ENCODE measurements around the gene GSTA4. TPM values are rescaled to one million over a fixed set of nuclear protein-coding genes. Genes with fewer than 3 reads are reported as not detected.
A peak's percentile ranks its signal among the peaks of the same experiment; 100 is the strongest.

The GSTA4 gene
- total RNA-seq, 1 experiment from 2014 or later = 5.3 TPM

DNA sequence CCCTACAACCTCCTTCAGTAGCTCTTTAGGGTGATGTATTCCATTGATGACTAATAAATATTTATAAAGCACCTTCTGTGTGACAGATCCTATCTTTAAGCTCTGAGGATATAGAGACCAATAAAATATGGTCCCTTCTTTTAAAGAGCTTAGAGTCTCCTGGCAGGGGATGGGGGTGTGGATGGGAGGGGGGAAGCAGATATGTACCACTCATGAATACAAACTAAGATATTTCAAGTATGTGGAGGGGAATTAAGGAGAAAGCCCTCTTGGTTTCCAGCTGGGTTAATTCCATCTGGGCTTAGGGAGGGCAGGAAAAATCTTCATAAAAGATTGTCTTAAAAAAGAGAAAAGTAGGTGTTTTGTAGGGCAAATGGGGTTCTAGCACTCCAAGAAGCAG lies 48.5 kb upstream of the GSTA4 start:
- CTCF ChIA-PET = interaction anchor here (0.5 to 1.1 kb wide), 4 partner anchors 34 to 637 kb away, joined by 3 to 6 read pairs (median 4); no protein-coding TSS in a partner anchor
- H3K4me3 Mint-ChIP-seq (ENCODE audit: unreplicated experiment) = no peak overlapping the region

DNA sequence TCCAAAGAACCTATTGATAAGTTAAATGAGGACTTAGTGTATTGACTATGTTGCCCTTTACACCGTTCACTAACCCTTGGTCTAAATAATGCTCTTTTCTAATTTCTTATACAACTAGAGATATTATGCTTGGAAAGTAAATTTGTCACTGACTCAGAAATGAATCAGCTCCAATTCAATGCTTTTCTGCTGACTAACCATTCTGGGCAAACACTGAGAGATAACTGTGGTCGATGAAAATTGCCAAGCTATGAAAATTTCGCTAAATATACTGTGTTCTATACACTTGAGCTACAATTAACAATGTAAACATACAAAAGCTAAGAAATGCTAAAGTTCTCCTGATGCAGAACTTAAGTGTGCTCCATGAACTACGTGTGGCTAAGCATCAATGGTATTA lies 47.0 kb upstream of the GSTA4 start:
- Mint-ChIP-seq H3K36me3 (ENCODE audit: insufficient read depth, unreplicated experiment) (peaks cover 7% of the 10 kb centered on the region), H3K27ac (ENCODE audit: low read depth, unreplicated experiment) (peak overlapping the region; percentile 68), H3K9me3 (ENCODE audit: unreplicated experiment) (no peaks in the 10 kb centered on the region), H3K27me3 (ENCODE audit: insufficient read depth, unreplicated experiment) (no peaks in the 10 kb centered on the region), H3K4me1 (ENCODE audit: insufficient read depth, unreplicated experiment) (peaks cover 15% of the 10 kb centered on the region), H3K4me3 (ENCODE audit: unreplicated experiment) (no peak overlapping the region)
- intact Hi-C loops (cut with micrococcal nuclease) = no loop called here
- ChIA-PET CTCF (interaction anchor here (0.8 to 1.1 kb wide), 3 partner anchors 9 to 1022 kb away, joined by 3 read pairs; no protein-coding TSS in a partner anchor), POLR2A (interaction anchor here (0.6 to 1.8 kb wide), 5 partner anchors 12 to 48 kb away, joined by 3 to 9 read pairs (median 3); partner anchors contain the start of gene GSTA4)
- BruUV-seq (replicated peaks) = no TSS peak
- TF ChIP-seq, protein P1, sequence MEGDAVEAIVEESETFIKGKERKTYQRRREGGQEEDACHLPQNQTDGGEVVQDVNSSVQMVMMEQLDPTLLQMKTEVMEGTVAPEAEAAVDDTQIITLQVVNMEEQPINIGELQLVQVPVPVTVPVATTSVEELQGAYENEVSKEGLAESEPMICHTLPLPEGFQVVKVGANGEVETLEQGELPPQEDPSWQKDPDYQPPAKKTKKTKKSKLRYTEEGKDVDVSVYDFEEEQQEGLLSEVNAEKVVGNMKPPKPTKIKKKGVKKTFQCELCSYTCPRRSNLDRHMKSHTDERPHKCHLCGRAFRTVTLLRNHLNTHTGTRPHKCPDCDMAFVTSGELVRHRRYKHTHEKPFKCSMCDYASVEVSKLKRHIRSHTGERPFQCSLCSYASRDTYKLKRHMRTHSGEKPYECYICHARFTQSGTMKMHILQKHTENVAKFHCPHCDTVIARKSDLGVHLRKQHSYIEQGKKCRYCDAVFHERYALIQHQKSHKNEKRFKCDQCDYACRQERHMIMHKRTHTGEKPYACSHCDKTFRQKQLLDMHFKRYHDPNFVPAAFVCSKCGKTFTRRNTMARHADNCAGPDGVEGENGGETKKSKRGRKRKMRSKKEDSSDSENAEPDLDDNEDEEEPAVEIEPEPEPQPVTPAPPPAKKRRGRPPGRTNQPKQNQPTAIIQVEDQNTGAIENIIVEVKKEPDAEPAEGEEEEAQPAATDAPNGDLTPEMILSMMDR (IDR thresholded peaks at IDR 0.05; ENCODE audit: unreplicated experiment) = no peak
- peak; percentile 68 for DNase-seq (ENCODE audit: unreplicated experiment)

More for the DNA sequence above, 48.5 kb upstream of the GSTA4 start:
- Mint-ChIP-seq H3K27ac (ENCODE audit: low read depth, unreplicated experiment) (no peak overlapping the region), H3K36me3 (ENCODE audit: insufficient read depth, unreplicated experiment) (peaks cover 7% of the 10 kb centered on the region), H3K27me3 (ENCODE audit: insufficient read depth, unreplicated experiment) (no peaks in the 10 kb centered on the region), H3K4me1 (ENCODE audit: insufficient read depth, unreplicated experiment) (peaks cover 27% of the 10 kb centered on the region), H3K9me3 (ENCODE audit: unreplicated experiment) (no peaks in the 10 kb centered on the region)
- BruUV-seq (replicated peaks) = no TSS peak
- DNase-seq (ENCODE audit: unreplicated experiment) = no peak
- TF ChIP-seq, protein P1 (IDR thresholded peaks at IDR 0.05; ENCODE audit: unreplicated experiment) = no peak
- POLR2A ChIA-PET = interaction anchor here (0.7 kb wide), 1 partner anchor 23 kb away, joined by 3 read pairs; no protein-coding TSS in a partner anchor
- intact Hi-C loops (cut with micrococcal nuclease) = no loop called here

DNA sequence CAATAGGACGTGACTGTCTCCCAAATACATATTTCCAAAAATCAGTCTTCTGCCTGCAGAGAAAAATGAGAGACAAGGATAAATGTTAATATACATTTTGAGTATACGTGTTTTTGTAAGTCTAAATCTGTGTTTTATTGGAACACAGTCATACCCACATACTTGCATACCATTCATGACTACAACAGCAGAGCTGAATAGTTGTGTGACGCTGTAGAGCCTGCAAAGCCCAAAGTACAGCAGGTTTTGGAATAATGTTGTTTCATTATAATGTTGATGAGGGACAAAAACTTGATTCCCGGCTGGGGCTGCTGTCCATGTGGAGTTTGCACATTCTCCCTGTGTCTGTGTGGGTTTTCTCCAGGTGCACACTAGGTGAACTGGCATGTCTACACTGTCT lies 46.3 kb upstream of the GSTA4 start:
- TF ChIP-seq, protein P1 (IDR thresholded peaks at IDR 0.05; ENCODE audit: unreplicated experiment) = no peak
- DNase-seq (ENCODE audit: unreplicated experiment) = no peak
- Mint-ChIP-seq H3K9me3 (ENCODE audit: unreplicated experiment) (no peaks in the 10 kb centered on the region), H3K27ac (ENCODE audit: low read depth, unreplicated experiment) (no peak overlapping the region), H3K27me3 (ENCODE audit: insufficient read depth, unreplicated experiment) (no peaks in the 10 kb centered on the region), H3K4me1 (ENCODE audit: insufficient read depth, unreplicated experiment) (peaks cover 15% of the 10 kb centered on the region), H3K36me3 (ENCODE audit: insufficient read depth, unreplicated experiment) (peaks cover 7% of the 10 kb centered on the region), H3K4me3 (ENCODE audit: unreplicated experiment) (no peak overlapping the region)
- no TSS peak for BruUV-seq (replicated peaks)
- intact Hi-C loops (cut with micrococcal nuclease) = no loop called here
- ChIA-PET POLR2A (interaction anchor here (1.0 to 1.8 kb wide), 3 partner anchors 15 to 47 kb away, joined by 3 to 9 read pairs (median 5); partner anchors contain the start of gene GSTA4), CTCF (interaction anchor here (0.5 to 0.8 kb wide), 2 partner anchors 39 to 1021 kb away, joined by 3 to 4 read pairs; no protein-coding TSS in a partner anchor)

DNA sequence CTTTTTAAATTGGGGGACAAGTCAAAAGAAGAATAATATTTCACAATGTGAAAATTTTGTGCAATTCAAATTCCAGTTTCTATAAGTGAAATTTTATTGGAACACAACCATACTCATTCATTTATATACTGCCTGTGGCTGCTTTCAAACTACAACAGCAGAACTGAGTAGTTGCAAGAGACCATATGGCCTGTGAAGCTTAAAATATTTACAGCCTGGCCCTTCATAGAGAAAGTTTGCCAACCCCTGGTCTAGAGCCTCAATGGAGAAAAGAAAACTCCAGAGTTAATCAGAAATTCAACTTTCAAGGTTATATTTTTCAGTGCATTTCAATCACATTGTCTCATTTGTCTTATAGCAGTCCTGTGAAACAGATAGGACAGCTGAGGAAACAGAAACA lies 43.5 kb upstream of the GSTA4 start:
- DNase-seq (ENCODE audit: unreplicated experiment) = no peak
- Mint-ChIP-seq H3K4me3 (ENCODE audit: unreplicated experiment) (no peak overlapping the region), H3K36me3 (ENCODE audit: insufficient read depth, unreplicated experiment) (peaks cover 7% of the 10 kb centered on the region), H3K27me3 (ENCODE audit: insufficient read depth, unreplicated experiment) (no peaks in the 10 kb centered on the region), H3K9me3 (ENCODE audit: unreplicated experiment) (no peaks in the 10 kb centered on the region), H3K4me1 (ENCODE audit: insufficient read depth, unreplicated experiment) (peaks cover 15% of the 10 kb centered on the region), H3K27ac (ENCODE audit: low read depth, unreplicated experiment) (no peak overlapping the region)
- ChIA-PET CTCF (no interaction called here), POLR2A (no interaction called here)
- intact Hi-C loops (cut with micrococcal nuclease) = no loop called here
- TF ChIP-seq, protein P1 (IDR thresholded peaks at IDR 0.05; ENCODE audit: unreplicated experiment) = no peak
- BruUV-seq (replicated peaks) = no TSS peak
